ENCODE measurements around the gene NOL12. TPM values are rescaled to one million over a fixed set of nuclear protein-coding genes. Genes with fewer than 3 reads are reported as not detected.

NOL12 gene
- polyA plus RNA-seq, 1 donor: 19.9 TPM

- DNase-seq: no peak
Observed at GRCh38 chr22:37742376-37743171, 56.4 kb downstream of the NOL12 start.

Other genes starting within 250 kb of the NOL12 start
- 9.7 TPM for gene MFNG, start 200.0 kb upstream of the NOL12 start, polyA plus RNA-seq (ENCODE audit: insufficient read length)
- gene CARD10, start 166.9 kb upstream of the NOL12 start, polyA plus RNA-seq (ENCODE audit: insufficient read length): 20.3 TPM
- 30.8 TPM for gene CDC42EP1, start 125.9 kb upstream of the NOL12 start, polyA plus RNA-seq (ENCODE audit: insufficient read length)
- gene LGALS2, start 106.3 kb upstream of the NOL12 start, polyA plus RNA-seq (ENCODE audit: insufficient read length): 34.6 TPM
- 69.4 TPM for gene GGA1, start 77.5 kb upstream of the NOL12 start, polyA plus RNA-seq (ENCODE audit: insufficient read length)
- gene SH3BP1, start 46.7 kb upstream of the NOL12 start, polyA plus RNA-seq (ENCODE audit: insufficient read length): 27.1 TPM
- gene PDXP, start 27.6 kb upstream of the NOL12 start, polyA plus RNA-seq (ENCODE audit: insufficient read length): 15.4 TPM
- gene LGALS1, start 10.7 kb upstream of the NOL12 start, polyA plus RNA-seq (ENCODE audit: insufficient read length): 326 TPM
- gene TRIOBP, start 10.7 kb downstream of the NOL12 start, polyA plus RNA-seq (ENCODE audit: insufficient read length): 62.9 TPM
- 13.5 TPM for gene GCAT, start 121.6 kb downstream of the NOL12 start, polyA plus RNA-seq (ENCODE audit: insufficient read length)
- not detected for gene GALR3, start 137.0 kb downstream of the NOL12 start, polyA plus RNA-seq (ENCODE audit: insufficient read length)
- 27.8 TPM for gene ANKRD54, start 158.0 kb downstream of the NOL12 start, polyA plus RNA-seq (ENCODE audit: insufficient read length)
- 1,085 TPM for gene EIF3L, start 163.1 kb downstream of the NOL12 start, polyA plus RNA-seq (ENCODE audit: insufficient read length)
- 26.2 TPM for gene MICALL1, start 220.0 kb downstream of the NOL12 start, polyA plus RNA-seq (ENCODE audit: insufficient read length)

All from left kidney (tissue), 2 donors.